H9 (cell line): ENCODE data around the gene GRIN3B. TPM values are rescaled to one million over a fixed set of nuclear protein-coding genes. Genes with fewer than 3 reads are reported as not detected.

Experiments
- DNase-seq: peaks from one replicate; pipeline ENCODE4 v3.0.0-alpha.2; 2017
- H2AFZ ChIP-seq: one replicate; pipeline ENCODE4 v1.6.1; 2013; ENCODE audit warnings: mild to moderate bottlenecking, low read length, control low read depth, moderate library complexity
- H2AK5ac ChIP-seq: 2 replicates; pipeline ENCODE4 v1.6.1; 2013; ENCODE audit warnings: low read length, control low read depth, mixed read lengths; ENCODE audit not compliant: insufficient read length
- H2BK120ac ChIP-seq: one replicate; pipeline ENCODE4 v1.6.1; 2013; ENCODE audit warnings: low read depth, mild to moderate bottlenecking, low read length, control low read depth, inconsistent platforms; ENCODE audit not compliant: poor library complexity, severe bottlenecking
- H2BK12ac ChIP-seq: 2 replicates; pipeline ENCODE4 v1.6.1; 2013; ENCODE audit warnings: low read length, control low read depth, mixed read lengths, low read depth; ENCODE audit not compliant: insufficient read length
- H2BK15ac ChIP-seq: 2 replicates; pipeline ENCODE4 v1.6.1; 2013; ENCODE audit warnings: low read depth, low read length, control low read depth
- H2BK20ac ChIP-seq: one replicate; pipeline ENCODE4 v1.6.1; 2013; ENCODE audit warnings: low read depth, mild to moderate bottlenecking, low read length, control low read depth, inconsistent platforms; ENCODE audit not compliant: poor library complexity, severe bottlenecking
- H2BK5ac ChIP-seq: 2 replicates; pipeline ENCODE4 v1.6.1; 2013; ENCODE audit warnings: low read length, control low read depth, mixed read lengths; ENCODE audit not compliant: insufficient read length
- H3K14ac ChIP-seq: 2 replicates; pipeline ENCODE4 v1.6.1; 2013; ENCODE audit warnings: low read length, control low read depth; ENCODE audit not compliant: insufficient read depth
- H3K18ac ChIP-seq: 2 replicates; pipeline ENCODE4 v1.6.1; 2013; ENCODE audit warnings: low read depth, mild to moderate bottlenecking, mixed read lengths, low read length, control low read depth; ENCODE audit not compliant: insufficient read length
- H3K23ac ChIP-seq: 2 replicates; pipeline ENCODE4 v1.6.1; 2013; ENCODE audit warnings: low read length, control low read depth, mixed read lengths, low read depth; ENCODE audit not compliant: insufficient read length
- H3K23me2 ChIP-seq: 2 replicates; pipeline ENCODE4 v1.6.1; 2013; ENCODE audit warnings: low read depth, mild to moderate bottlenecking, mixed read lengths, low read length, control low read depth; ENCODE audit not compliant: insufficient read length, poor library complexity, severe bottlenecking
- H3K27ac ChIP-seq: 2 replicates; pipeline ENCODE4 v1.5.1; 2013; ENCODE audit warnings: low read length, control low read depth, mixed read lengths, low read depth; ENCODE audit not compliant: insufficient read length
- H3K27me3 ChIP-seq: 2 replicates; pipeline ENCODE4 v1.6.1; 2013; ENCODE audit warnings: low read length, control low read depth, inconsistent platforms; ENCODE audit not compliant: insufficient read depth
- H3K4ac ChIP-seq: 2 replicates; pipeline ENCODE4 v1.6.1; 2013; ENCODE audit warnings: low read depth, mild to moderate bottlenecking, control low read depth, inconsistent platforms, low read length, moderate library complexity
- H3K4me1 ChIP-seq: 2 replicates; pipeline ENCODE4 v1.6.1; 2013; ENCODE audit warnings: low read length, control low read depth, inconsistent platforms; ENCODE audit not compliant: insufficient read depth
- H3K4me2 ChIP-seq: 2 replicates; pipeline ENCODE4 v1.6.1; 2013; ENCODE audit warnings: low read length, control low read depth, mixed read lengths; ENCODE audit not compliant: insufficient read length, insufficient read depth
- H3K56ac ChIP-seq: 2 replicates; pipeline ENCODE4 v1.6.1; 2013; ENCODE audit warnings: low read depth, mild to moderate bottlenecking, mixed read lengths, low read length, control low read depth; ENCODE audit not compliant: insufficient read length
- H3K79me1 ChIP-seq: 2 replicates; pipeline ENCODE4 v1.6.1; 2013; ENCODE audit warnings: low read depth, mild to moderate bottlenecking, moderate library complexity, low read length, control low read depth, inconsistent platforms; ENCODE audit not compliant: insufficient read depth, poor library complexity, severe bottlenecking
- H3K79me2 ChIP-seq: 2 replicates; pipeline ENCODE4 v1.6.1; 2013; ENCODE audit warnings: low read length, control low read depth, inconsistent platforms; ENCODE audit not compliant: insufficient read depth
- H3K9ac ChIP-seq: 2 replicates; pipeline ENCODE4 v1.6.1; 2013; ENCODE audit warnings: low read length, control low read depth, mixed read lengths; ENCODE audit not compliant: insufficient read length; ENCODE audit errors: extremely low read depth
- H3K9me3 ChIP-seq: one replicate; pipeline ENCODE4 v1.6.1; 2013; ENCODE audit warnings: low read depth, low read length, inconsistent platforms; ENCODE audit not compliant: control insufficient read depth
- H3T11ph ChIP-seq: one replicate; pipeline ENCODE4 v1.6.1; 2013; ENCODE audit warnings: mild to moderate bottlenecking, low read length, control low read depth, inconsistent platforms
- H4K20me1 ChIP-seq: one replicate; pipeline ENCODE4 v1.6.1; 2013; ENCODE audit not compliant: control insufficient read depth, insufficient read length, insufficient read depth
- H4K5ac ChIP-seq: 2 replicates; pipeline ENCODE4 v1.6.1; 2013; ENCODE audit warnings: low read depth, mild to moderate bottlenecking, mixed read lengths, low read length, control low read depth; ENCODE audit not compliant: insufficient read length
- H4K8ac ChIP-seq: replicated peaks from 2 replicates; pipeline ENCODE4 v1.6.1; 2013; ENCODE audit warnings: low read length, control low read depth, mixed read lengths, low read depth; ENCODE audit not compliant: insufficient read length
- H4K91ac ChIP-seq: 2 replicates; pipeline ENCODE4 v1.6.1; 2013; ENCODE audit warnings: low read depth, mild to moderate bottlenecking, moderate library complexity, mixed read lengths, low read length, control low read depth; ENCODE audit not compliant: insufficient read length
- H3K27ac Mint-ChIP-seq, 3 experiments: 2 replicates in 2 of 3; 3 replicates in 1 of 3; pipeline ENCODE4 v1.8.0; 2020 to 2021; ENCODE audit warnings: mixed read lengths in 3 of 3, mild to moderate bottlenecking in 1 of 3, moderate library complexity in 1 of 3
- H3K27me3 Mint-ChIP-seq: 2 replicates; pipeline ENCODE4 v1.8.0; 2021; ENCODE audit warnings: low read depth, mild to moderate bottlenecking, moderate library complexity, mixed read lengths
- H3K36me3 Mint-ChIP-seq, 3 experiments: 2 replicates in 2 of 3; 3 replicates in 1 of 3; pipeline ENCODE4 v1.8.0; 2020 to 2021; ENCODE audit warnings: low read depth in 3 of 3, mixed read lengths in 3 of 3; ENCODE audit not compliant: insufficient read depth in 1 of 3
- H3K4me1 Mint-ChIP-seq, 2 experiments: 2 replicates each; pipeline ENCODE4 v1.8.0; 2020; ENCODE audit warnings: mixed read lengths in 2 of 2
- H3K4me3 Mint-ChIP-seq, 2 experiments: 2 replicates in 1 of 2; 3 replicates in 1 of 2; pipeline ENCODE4 v1.8.0; 2020 to 2021; ENCODE audit warnings: mild to moderate bottlenecking in 2 of 2, mixed read lengths in 2 of 2, moderate library complexity in 1 of 2
- H3K9me3 Mint-ChIP-seq, 2 experiments: 2 replicates in 1 of 2; 3 replicates in 1 of 2; pipeline ENCODE4 v1.8.0; 2020; ENCODE audit warnings: mild to moderate bottlenecking in 2 of 2, mixed read lengths in 2 of 2, moderate library complexity in 1 of 2
- CTCF ChIP-seq: fragments of 200-600 bp; sonication (generic); conservative IDR thresholded peaks from 3 replicates; pipeline ENCODE4 v1.8.0; 2021; ENCODE audit warnings: antibody characterized with exemption, mild to moderate bottlenecking
- WGBS: extraction: QIAGEN DNeasy Blood & Tissue Kit; methylation state at CpG from one replicate; pipeline ENCODE4 v1.1.7; 2013; ENCODE audit warnings: missing lambda C conversion rate, low lambda C conversion rate, mixed read lengths; ENCODE audit not compliant: insufficient read length; ENCODE audit errors: extremely low coverage; 5-methylcytosine and 5-hydroxymethylcytosine counted together
- total RNA-seq: library from RNA; stranded (reverse); gene quantifications from 2 replicates; pipeline ENCODE4 v1.2.1, GENCODE V29; 2021

GRIN3B gene
- total RNA-seq, 1 experiment from 2014 or later: 1.0 TPM

GRCh38 chr19:988510-988909 lies 11.7 kb upstream of the GRIN3B start:
- H3K9me3 ChIP-seq: no peaks in the 10 kb centered on the region
- H3K27ac ChIP-seq: no peak overlapping the region
- Mint-ChIP-seq H3K27ac (no peak overlapping the region), H3K27me3 (peaks cover 2% of the 10 kb centered on the region; the same call in 1 of the 2 replicates), H3K4me1 (peaks cover 5 to 20% of the 10 kb centered on the region in 2 experiments), H3K9me3 (no peaks in the 10 kb centered on the region), H3K4me3 (no peak overlapping the region; a peak in 1 of 5 replicates), H3K36me3 (peaks cover 10 to 41% (median 39%) of the 10 kb centered on the region in 3 experiments; a peak in 6 of 7 replicates)
- H3K4me2 ChIP-seq: no peak overlapping the region
- WGBS: no CpG with 5 or more reads among the region's 15 CpGs
- H3K18ac ChIP-seq: no peak overlapping the region
- no peak overlapping the region for H3K56ac ChIP-seq
- no peak overlapping the region for H2BK5ac ChIP-seq
- no peak overlapping the region for H3K9ac ChIP-seq
- H2BK12ac ChIP-seq: no peak overlapping the region
- H4K91ac ChIP-seq: no peak overlapping the region
- peaks cover 3% of the 10 kb centered on the region for H4K20me1 ChIP-seq
- no peak overlapping the region for H2BK120ac ChIP-seq
- H3K79me2 ChIP-seq: no peaks in the 10 kb centered on the region; the same call in 1 of the 2 replicates
- H2AFZ ChIP-seq: no peak overlapping the region
- H3T11ph ChIP-seq: no peak overlapping the region
- H3K79me1 ChIP-seq: no peaks in the 10 kb centered on the region
- no peak overlapping the region for H3K14ac ChIP-seq
- no peak overlapping the region for H2AK5ac ChIP-seq
- H3K23ac ChIP-seq: no peak overlapping the region
- no peak for TF ChIP-seq CTCF
- H3K23me2 ChIP-seq: peaks cover 7% of the 10 kb centered on the region
- H3K4me1 ChIP-seq: no peaks in the 10 kb centered on the region
- DNase-seq: no peak
- H2BK15ac ChIP-seq: no peak overlapping the region
- no peaks in the 10 kb centered on the region for H3K27me3 ChIP-seq
- H3K4ac ChIP-seq: no peak overlapping the region
- H4K5ac ChIP-seq: no peak overlapping the region
- no peak overlapping the region for H4K8ac ChIP-seq
- H2BK20ac ChIP-seq: no peak overlapping the region
